CD4-positive, alpha-beta T cell treated with Interleukin-12 subunit alpha and Interleukin-12 subunit beta, for 1 hour (primary cell): ENCODE results near the gene MAGEB1.

Source experiments
- DNase-seq: peaks from one replicate; pipeline ENCODE4 v3.0.0-alpha.2; 2020

Gene MAGEB1

DNA sequence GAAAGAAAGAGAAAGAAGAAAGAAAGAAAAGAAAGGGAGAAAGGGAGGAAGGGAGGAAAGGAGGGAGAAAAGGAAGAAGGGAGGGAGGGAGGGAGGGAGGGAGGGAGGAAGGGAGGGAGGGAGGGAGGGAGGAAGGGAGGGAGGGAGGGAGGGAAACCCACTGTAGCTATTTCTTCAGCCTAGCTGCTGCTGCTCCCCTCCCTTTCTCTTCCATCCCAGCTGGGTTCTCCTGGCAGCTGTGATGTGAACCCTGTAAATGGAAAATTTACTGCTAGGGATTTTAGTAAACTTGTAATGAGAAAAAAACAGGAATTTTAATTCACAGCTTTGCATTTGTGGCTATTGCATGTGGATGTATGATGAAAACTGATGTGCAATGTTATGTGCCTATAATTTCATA is 54.3 kb downstream of the MAGEB1 start:
- no peak for DNase-seq
